Measurements from ENCODE around the gene KCNIP2. TPM values are rescaled to one million over a fixed set of nuclear protein-coding genes. Genes with fewer than 3 reads are reported as not detected.

Gene KCNIP2
- total and polyA plus RNA-seq, 11 donors: 85.1 to 862 (median 214) TPM

DNA sequence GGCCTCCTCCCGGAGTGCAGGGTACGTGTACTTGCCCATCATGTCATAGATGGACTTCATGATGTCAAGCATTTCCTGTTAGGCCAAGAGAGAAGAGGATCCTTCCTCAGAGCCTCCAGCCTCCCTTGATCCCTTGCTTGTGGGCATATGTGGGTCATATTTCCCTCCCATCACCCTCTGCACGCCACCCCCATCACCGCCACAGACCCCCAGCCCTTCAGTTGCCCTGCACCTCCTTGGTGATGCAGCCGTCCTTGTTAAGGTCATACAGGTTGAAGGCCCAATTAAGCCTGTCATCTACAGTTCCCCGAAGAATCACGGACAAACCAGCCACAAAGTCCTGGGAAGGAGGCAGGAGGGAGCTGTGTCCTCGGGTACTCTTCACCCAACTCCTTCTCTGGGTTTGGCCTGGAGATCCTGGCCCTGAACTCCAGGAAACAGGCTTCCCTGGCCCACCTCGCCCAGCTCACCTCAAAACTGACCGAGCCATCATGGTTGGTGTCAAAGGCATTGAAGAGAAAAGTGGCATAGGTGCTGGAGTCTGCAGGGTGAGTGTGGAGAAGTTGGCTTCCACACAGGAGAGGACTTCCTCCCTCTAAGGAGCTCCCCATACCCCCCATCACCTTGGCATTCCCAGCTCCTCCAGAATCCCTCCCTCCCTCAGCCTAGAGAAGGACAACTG, 15.5 kb downstream of the KCNIP2 start:
- peaks cover 0 to 33% (median 19%) of the 10 kb centered on the region in 12 donors for H3K4me1 ChIP-seq
- no peaks in the 10 kb centered on the region for H3K27me3 ChIP-seq
- H3K9me3 ChIP-seq: no peaks in the 10 kb centered on the region
- no peak for TF ChIP-seq POLR2A (IDR thresholded peaks at IDR 0.05)
- TF ChIP-seq, protein P1, sequence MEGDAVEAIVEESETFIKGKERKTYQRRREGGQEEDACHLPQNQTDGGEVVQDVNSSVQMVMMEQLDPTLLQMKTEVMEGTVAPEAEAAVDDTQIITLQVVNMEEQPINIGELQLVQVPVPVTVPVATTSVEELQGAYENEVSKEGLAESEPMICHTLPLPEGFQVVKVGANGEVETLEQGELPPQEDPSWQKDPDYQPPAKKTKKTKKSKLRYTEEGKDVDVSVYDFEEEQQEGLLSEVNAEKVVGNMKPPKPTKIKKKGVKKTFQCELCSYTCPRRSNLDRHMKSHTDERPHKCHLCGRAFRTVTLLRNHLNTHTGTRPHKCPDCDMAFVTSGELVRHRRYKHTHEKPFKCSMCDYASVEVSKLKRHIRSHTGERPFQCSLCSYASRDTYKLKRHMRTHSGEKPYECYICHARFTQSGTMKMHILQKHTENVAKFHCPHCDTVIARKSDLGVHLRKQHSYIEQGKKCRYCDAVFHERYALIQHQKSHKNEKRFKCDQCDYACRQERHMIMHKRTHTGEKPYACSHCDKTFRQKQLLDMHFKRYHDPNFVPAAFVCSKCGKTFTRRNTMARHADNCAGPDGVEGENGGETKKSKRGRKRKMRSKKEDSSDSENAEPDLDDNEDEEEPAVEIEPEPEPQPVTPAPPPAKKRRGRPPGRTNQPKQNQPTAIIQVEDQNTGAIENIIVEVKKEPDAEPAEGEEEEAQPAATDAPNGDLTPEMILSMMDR (IDR thresholded peaks at IDR 0.05): no peak
- H3K36me3 ChIP-seq: peaks cover 0 to 24% (median 10%) of the 10 kb centered on the region in 9 donors
- ATAC-seq (no peak), DNase-seq (no peak)
- H3K4me3 ChIP-seq: no peak overlapping the region
- intact Hi-C loops (cut with DNase I): no loop called here
- H3K27ac ChIP-seq: no peak overlapping the region
- 91 to 94% (median 93%) methylated on average over 10 of the region's 10 CpGs for WGBS, 4 donors

DNA sequence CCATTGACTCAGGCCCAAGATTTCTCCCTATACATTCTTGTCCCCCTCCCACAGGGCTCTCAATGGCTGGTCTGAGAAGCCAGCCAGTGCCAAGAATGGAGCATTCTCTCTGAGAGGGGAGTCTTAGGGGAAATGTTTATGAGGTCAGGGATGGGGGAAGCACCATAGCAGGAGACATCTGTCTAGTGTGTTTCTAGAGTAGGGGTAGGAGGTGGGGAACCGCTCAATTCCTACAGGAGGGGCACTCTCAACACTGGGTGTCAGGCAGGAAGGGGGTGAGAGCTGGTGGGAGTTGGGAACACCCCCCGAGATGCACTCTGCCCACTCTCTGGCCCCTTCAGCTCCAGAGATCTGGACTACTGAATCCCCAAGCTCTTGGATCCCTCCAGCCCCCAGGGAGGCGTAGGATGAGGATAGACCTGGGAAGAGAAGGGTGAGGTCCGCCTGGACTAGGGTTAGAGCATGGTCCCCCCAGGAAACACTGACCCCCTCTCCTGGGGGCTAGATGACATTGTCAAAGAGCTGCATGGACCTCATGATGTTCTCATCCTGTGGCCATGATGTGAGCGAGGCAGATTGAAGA, 16.7 kb downstream of the KCNIP2 start:
- ATAC-seq: no peak
- peaks cover 0 to 24% (median 10%) of the 10 kb centered on the region in 9 donors for H3K36me3 ChIP-seq
- no peak for DNase-seq
- H3K9me3 ChIP-seq: no peaks in the 10 kb centered on the region
- H3K27me3 ChIP-seq: no peaks in the 10 kb centered on the region
- 91 to 97% (median 96%) methylated on average over 5 of the region's 5 CpGs for WGBS, 4 donors
- H3K27ac ChIP-seq: no peak overlapping the region
- intact Hi-C loops (cut with DNase I): no loop called here
- no peak overlapping the region for H3K4me3 ChIP-seq
- TF ChIP-seq, protein P1 (IDR thresholded peaks at IDR 0.05): no peak
- TF ChIP-seq POLR2A (IDR thresholded peaks at IDR 0.05): no peak
- H3K4me1 ChIP-seq: peaks cover 0 to 23% (median 18%) of the 10 kb centered on the region in 12 donors

DNA sequence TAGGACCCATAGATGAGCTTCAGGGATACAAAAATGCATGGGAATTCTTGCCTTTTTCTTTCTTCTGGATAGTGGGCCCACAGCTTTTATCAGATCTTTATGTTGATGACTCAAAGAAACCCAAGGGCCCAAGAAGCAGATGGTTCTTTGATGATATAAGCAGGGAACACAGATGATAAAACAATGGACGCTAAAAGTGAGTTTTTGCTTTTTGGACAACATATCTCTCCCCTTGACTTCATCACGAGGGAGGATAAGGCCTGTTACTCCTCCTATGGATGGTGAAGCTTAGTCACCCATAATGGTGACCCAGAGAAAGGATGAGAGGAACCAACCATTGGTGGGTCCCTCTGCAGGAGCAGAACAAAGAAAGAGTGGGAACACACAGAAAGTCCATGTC, 18.9 kb downstream of the KCNIP2 start:
- Histone ChIP-seq H3K27ac (no peak overlapping the region), H3K4me3 (no peak overlapping the region), H3K4me1 (peaks cover 0 to 7% (median under 1%) of the 10 kb centered on the region in 12 donors), H3K27me3 (no peaks in the 10 kb centered on the region), H3K9me3 (no peaks in the 10 kb centered on the region), H3K36me3 (peaks cover 0 to 24% (median 10%) of the 10 kb centered on the region in 9 donors)
- DNase-seq (no peak), ATAC-seq (no peak)
- intact Hi-C loops (cut with DNase I): no loop called here
- 63 to 91% (median 89%) methylated on average over 2 of the region's 2 CpGs for WGBS, 4 donors
- no peak for TF ChIP-seq POLR2A (IDR thresholded peaks at IDR 0.05)
- TF ChIP-seq, protein P1 (IDR thresholded peaks at IDR 0.05): no peak

DNA sequence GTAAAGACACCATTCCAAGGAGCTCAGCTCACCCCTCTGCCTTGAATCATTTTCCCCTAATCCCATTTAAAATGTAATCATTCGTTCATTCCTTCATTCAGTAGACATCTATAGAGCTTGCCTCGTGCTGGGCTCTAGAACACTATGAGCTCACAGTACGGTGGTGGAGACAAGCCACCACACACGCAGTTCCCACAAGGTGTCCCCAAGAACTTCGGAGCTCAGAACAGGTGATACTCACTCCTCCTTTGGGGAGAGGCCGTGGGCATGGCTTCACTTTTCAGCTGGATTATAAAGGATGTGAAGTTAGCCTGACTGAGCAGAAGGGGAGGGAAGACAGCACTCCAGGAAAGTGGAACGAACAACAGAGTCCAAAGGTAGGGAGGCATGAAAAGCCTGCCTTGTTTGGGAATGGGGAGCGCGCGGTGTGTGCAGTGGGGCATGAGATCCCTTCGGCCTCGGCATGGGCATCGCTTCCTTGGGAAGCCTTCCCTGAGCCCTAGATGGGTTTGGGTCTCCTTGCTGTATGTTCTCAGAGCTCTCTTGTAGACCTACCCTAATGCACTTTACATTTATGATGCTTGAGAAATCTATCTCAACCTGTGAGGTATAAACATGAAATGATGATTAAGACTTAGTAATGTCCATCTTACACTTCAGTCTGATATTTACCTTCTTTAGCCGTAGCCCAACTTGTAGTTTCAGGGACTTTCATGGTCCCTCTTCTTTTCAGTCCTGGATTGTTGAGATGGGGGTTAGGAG, 24.5 kb downstream of the KCNIP2 start:
- H3K27ac ChIP-seq: peak overlapping the region; percentile 90 to 99 (median 96)
- no peaks in the 10 kb centered on the region for H3K27me3 ChIP-seq
- intact Hi-C loops (cut with DNase I): loop anchor here in 1 of 10 donors (5.0 kb wide), 1 partner anchor 37 kb away; the partner anchor contains the start of gene NPM3
- ATAC-seq (peak; percentile 1 to 15 (median 4)), DNase-seq (peak in 1 of 5 donors; percentile 42)
- H3K9me3 ChIP-seq: no peaks in the 10 kb centered on the region
- TF ChIP-seq, protein P1 (IDR thresholded peaks at IDR 0.05): no peak
- TF ChIP-seq POLR2A (IDR thresholded peaks at IDR 0.05): no peak
- WGBS, 4 donors: 24 to 33% (median 29%) methylated on average over 14 of the region's 14 CpGs
- H3K4me3 ChIP-seq: peak overlapping the region; percentile 70 to 100 (median 96)
- H3K4me1 ChIP-seq: peaks cover 0 to 34% (median 18%) of the 10 kb centered on the region in 12 donors
- H3K36me3 ChIP-seq: peaks cover 0 to 4% (median 0%) of the 10 kb centered on the region in 9 donors
